NCI-H2081 (cell line): ENCODE measurements around the gene CTNNA2.

Experiments used
- DNase-seq, 2 experiments: peaks; one replicate each; lab custom pipeline; 2025; lab: John Stamatoyannopoulos, UW

The CTNNA2 gene

DNA sequence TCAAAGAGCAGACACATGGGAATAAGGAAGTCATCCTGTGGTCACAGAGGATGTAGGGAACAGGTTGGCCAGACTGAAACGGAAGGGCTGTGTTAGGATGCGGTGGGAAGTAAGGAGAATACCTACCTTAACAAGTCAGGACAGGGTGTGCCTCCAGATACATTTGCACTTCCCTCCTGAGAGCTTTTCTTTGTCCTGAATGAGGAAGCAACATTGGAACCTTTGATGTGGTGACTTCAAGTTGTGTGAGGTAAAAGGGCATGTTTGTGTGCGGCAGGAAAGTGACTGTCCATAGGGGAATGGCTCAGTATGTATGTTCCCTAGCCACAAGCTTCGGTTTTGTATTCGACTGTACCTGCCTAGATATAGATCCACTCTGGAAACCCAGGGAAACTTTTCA is 816.6 kb downstream of the CTNNA2 start:
- no peak for DNase-seq

DNA sequence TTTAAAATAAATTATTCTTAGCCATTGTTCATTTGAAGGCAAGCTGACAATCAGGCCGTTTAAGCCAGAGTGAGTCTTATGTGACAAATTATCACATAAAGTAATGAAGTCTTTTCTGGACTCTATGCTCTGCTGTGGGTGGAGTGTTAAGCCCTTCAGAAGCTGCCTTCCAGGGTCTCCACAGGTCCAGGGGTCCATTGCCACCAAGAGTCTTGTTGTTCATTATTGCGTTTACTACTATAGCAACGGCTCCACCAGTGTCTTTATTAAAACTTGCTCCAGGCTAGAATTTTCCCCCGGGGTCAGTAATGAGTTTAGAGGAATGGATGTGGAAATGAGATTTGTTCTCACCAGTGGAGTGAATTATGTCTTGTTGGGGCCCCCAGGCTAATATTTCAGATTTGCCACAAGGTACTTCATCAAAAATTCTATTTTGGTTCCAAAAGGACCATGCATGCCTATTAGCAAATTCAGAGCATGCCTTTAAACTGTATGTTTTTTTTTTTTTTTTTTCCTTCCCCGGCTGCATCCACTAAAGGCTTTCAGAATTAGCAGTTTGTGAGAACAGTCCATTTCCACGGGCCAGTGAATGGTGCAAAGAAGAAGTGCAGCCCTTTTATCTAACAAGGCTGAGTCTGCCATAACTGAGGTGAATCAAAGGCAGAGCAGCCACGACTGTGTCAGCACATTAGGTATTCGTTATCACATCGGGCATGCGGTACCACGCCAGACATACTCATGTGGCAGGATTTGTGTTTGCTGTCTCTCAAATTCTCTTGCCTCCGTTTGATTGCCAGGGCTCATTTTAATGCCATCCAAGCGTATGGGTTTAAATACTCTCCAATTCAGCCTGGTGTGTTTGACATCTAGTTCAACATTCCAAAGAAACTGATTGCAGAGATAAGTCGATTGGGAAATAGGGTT is 817.9 kb downstream of the CTNNA2 start:
- DNase-seq = no peak

GRCh38 chr2:80333886-80334285 is 821.0 kb downstream of the CTNNA2 start:
- no peak for DNase-seq

GRCh38 chr2:80335411-80335810 is 822.6 kb downstream of the CTNNA2 start:
- DNase-seq = no peak

DNA sequence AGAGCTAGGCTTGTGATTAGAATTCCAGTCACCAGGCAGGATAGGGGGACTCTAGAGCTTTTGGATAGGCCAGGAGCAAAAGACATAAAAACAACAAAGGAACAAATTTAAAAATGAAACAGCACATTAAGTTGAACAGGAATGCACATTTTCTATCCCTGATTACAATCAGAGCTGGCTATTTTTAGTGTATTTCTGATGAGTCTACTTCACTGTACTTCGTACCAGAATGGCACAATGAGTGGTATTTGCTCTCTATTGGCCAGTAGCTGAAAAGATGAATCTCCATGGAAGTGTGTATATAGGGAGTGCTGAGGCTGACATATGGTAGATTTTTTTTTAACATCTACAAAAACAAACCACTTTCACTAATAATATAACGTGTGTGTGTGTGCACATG is 825.9 kb downstream of the CTNNA2 start:
- DNase-seq = no peak

DNA sequence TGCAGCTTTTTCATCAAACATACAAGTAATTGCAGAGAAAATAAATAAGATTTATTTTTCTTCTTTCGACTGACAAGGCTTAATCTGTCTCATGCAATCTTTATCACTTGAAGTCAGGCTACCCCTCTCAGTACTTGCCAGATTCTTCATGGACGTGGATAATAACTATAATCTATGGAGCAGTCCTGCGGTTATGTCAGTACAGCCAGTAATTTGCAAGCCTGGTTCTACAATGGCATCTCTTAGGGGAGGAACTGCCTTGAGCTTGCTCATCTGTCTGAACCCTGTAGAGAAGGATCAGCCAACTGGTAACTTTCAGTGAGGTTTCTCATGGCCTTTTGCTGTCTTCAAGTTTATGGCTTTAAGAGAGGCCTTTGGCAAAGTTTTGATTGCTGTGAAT is 827.2 kb downstream of the CTNNA2 start:
- DNase-seq = no peak

DNA sequence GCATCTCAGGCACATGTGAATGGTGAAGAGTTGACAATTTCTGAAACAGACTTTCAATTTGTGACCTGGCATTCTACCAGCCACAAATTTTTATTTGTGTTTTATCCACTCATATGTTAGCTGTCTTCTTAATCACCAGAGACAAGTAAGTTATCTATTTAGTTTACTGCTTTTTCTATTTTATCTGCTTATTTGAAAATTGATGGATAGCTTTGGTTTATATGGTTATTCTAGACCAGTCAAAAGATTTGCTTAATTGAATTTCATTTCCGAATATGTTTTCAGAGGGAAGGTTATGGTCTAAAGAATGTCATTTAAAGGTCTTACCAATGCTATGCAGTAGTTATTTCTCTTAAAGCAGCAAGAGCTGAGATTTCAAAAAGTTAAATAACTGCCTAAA is 835.2 kb downstream of the CTNNA2 start:
- DNase-seq = no peak

DNA sequence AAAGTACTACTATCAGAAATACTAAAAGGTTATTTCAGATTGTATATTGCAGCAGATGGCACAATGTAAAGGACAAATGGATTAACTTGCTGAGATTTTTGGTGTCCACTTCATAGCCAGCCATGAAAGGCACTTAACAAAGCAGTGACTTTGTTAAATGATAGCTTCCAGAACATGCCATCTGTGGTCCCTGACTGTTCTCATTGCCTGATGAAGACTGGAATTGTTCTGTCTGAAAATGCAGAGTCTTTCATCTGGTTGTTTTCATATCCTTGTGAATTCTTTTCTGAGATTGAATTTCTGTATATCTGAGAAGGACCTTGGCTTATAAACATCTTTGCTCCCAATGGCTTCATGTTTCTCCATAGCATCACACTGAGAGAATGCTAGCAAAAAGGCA is 836.1 kb downstream of the CTNNA2 start:
- no peak for DNase-seq

DNA sequence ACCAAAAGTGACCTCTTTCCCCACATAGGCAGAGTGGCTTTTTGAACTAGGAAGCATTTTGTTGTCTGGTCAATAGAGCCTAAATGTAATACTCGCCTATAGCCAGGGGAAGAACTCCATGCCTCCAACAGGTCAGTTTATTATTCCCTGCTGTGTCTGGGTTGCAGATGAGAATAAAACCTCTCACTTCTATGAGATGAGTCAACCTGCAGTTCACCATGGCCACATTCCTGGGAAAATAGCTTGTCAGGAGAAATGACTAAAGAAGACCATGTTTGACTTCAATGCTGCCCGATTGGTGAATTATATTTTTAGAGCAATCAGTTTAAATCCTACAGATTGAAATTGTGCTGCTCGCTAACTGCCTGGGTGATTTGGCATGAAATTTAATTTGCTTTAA is 838.4 kb downstream of the CTNNA2 start:
- DNase-seq = no peak

GRCh38 chr2:80354858-80355257 is 842.0 kb downstream of the CTNNA2 start:
- no peak for DNase-seq

DNA sequence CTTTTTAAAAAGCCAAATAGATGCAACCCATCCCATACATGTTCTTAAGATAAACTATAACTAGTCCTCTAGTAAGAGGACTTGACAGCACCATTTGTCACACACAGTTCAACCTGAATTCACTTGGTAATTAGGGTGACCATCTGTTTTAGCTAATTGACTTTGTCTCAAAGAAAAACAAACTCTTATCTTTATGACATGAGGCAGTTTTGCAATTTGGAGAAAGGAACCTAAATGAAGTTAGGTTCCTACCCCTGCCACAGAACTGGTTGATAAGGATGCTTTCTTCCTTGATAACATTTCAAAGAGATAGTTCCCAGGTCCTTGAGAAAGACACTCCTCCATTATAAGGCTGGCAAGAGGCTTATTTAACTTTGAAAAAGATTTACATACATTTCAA is 849.1 kb downstream of the CTNNA2 start:
- DNase-seq = no peak

- no peak for DNase-seq
These were observed 850.5 kb downstream of the CTNNA2 start for GRCh38 chr2:80363330-80363729.

- no peak for DNase-seq
These were observed 851.0 kb downstream of the CTNNA2 start for GRCh38 chr2:80363791-80364349.

GRCh38 chr2:80364524-80365212 is 851.8 kb downstream of the CTNNA2 start:
- DNase-seq = no peak

GRCh38 chr2:80365762-80366161 is 852.9 kb downstream of the CTNNA2 start:
- DNase-seq = peak; percentile 12 to 65

- no peak for DNase-seq
These were observed 857.6 kb downstream of the CTNNA2 start for GRCh38 chr2:80370375-80371009.

GRCh38 chr2:80374105-80374504 is 861.3 kb downstream of the CTNNA2 start:
- DNase-seq = no peak

GRCh38 chr2:80377071-80377470 is 864.2 kb downstream of the CTNNA2 start:
- DNase-seq = no peak

GRCh38 chr2:80380736-80381135 is 867.9 kb downstream of the CTNNA2 start:
- DNase-seq = no peak

- no peak for DNase-seq
These were observed 868.8 kb downstream of the CTNNA2 start for GRCh38 chr2:80381666-80382065.

GRCh38 chr2:80392441-80392840 is 879.6 kb downstream of the CTNNA2 start:
- no peak for DNase-seq

- DNase-seq = peak; percentile 2 to 44
These were observed 881.1 kb downstream of the CTNNA2 start for GRCh38 chr2:80393991-80394390.

- no peak for DNase-seq
These were observed 882.4 kb downstream of the CTNNA2 start for GRCh38 chr2:80395251-80395650.
